ENCODE measurements around the gene CD44. TPM values are rescaled to one million over a fixed set of nuclear protein-coding genes. Genes with fewer than 3 reads are reported as not detected.

Gene CD44
- polyA plus RNA-seq, 3 donors, result 8.7 to 9.7 (median 9.6) TPM

GRCh38 chr11:35262056-35262455, 123.1 kb downstream of the CD44 start:
- DNase-seq (ENCODE audit: extremely low read depth in 1 of 11, low read depth in 9 of 11, low spot score in 4 of 11), result no peak

GRCh38 chr11:35262735-35263134, 123.8 kb downstream of the CD44 start:
- no peak for DNase-seq (ENCODE audit: extremely low read depth in 1 of 11, low read depth in 9 of 11, low spot score in 4 of 11)

- no peak for DNase-seq (ENCODE audit: extremely low read depth in 1 of 11, low read depth in 9 of 11, low spot score in 4 of 11)
These were observed 126.9 kb downstream of the CD44 start for GRCh38 chr11:35265755-35266454.

- DNase-seq (ENCODE audit: extremely low read depth in 1 of 11, low read depth in 9 of 11, low spot score in 4 of 11), result no peak
These were observed 128.5 kb downstream of the CD44 start for GRCh38 chr11:35267504-35267903.

- no peak for DNase-seq (ENCODE audit: extremely low read depth in 1 of 11, low read depth in 9 of 11, low spot score in 4 of 11)
These were observed 131.4 kb downstream of the CD44 start for GRCh38 chr11:35270342-35270741.

GRCh38 chr11:35271031-35271430, 132.1 kb downstream of the CD44 start:
- no peak for DNase-seq (ENCODE audit: extremely low read depth in 1 of 11, low read depth in 9 of 11, low spot score in 4 of 11)

- DNase-seq (ENCODE audit: extremely low read depth in 1 of 11, low read depth in 9 of 11, low spot score in 4 of 11), result no peak
These were observed 133.5 kb downstream of the CD44 start for GRCh38 chr11:35272391-35272902.

- no peak for DNase-seq (ENCODE audit: extremely low read depth in 1 of 11, low read depth in 9 of 11, low spot score in 4 of 11)
These were observed 136.2 kb downstream of the CD44 start for GRCh38 chr11:35274909-35275785.

GRCh38 chr11:35275786-35276170, 136.8 kb downstream of the CD44 start:
- no peak for DNase-seq (ENCODE audit: extremely low read depth in 1 of 11, low read depth in 9 of 11, low spot score in 4 of 11)

GRCh38 chr11:35276396-35277145, 137.6 kb downstream of the CD44 start:
- no peak for DNase-seq (ENCODE audit: extremely low read depth in 1 of 11, low read depth in 9 of 11, low spot score in 4 of 11)

GRCh38 chr11:35277827-35278226, 138.9 kb downstream of the CD44 start:
- DNase-seq (ENCODE audit: extremely low read depth in 1 of 11, low read depth in 9 of 11, low spot score in 4 of 11), result no peak

GRCh38 chr11:35280727-35281126, 141.8 kb downstream of the CD44 start:
- DNase-seq (ENCODE audit: extremely low read depth in 1 of 11, low read depth in 9 of 11, low spot score in 4 of 11), result no peak

- no peak for DNase-seq (ENCODE audit: extremely low read depth in 1 of 11, low read depth in 9 of 11, low spot score in 4 of 11)
These were observed 142.3 kb downstream of the CD44 start for GRCh38 chr11:35281169-35281688.

Other genes with a start within 250 kb of the CD44 start
- gene APIP, start 222.8 kb upstream of the CD44 start, polyA plus RNA-seq (ENCODE audit: insufficient read length in 3 of 3), result 10 to 100 TPM; 38.0 to 44.2 (median 39.0) TPM
- gene PDHX, start 222.6 kb upstream of the CD44 start, polyA plus RNA-seq (ENCODE audit: insufficient read length in 3 of 3), result 10 to 100 TPM; 36.1 to 38.5 (median 37.3) TPM

Measured in renal cortex interstitium (tissue), 11 donors.